IPS-11a (cell line): Measurements from ENCODE around the gene DNPH1.

Experiments
- H3K4me3 ChIP-seq: one replicate; pipeline ENCODE4 v1.5.1; 2013; ENCODE audit warnings: low read depth, low read length, control low read depth

DNPH1 gene

DNA sequence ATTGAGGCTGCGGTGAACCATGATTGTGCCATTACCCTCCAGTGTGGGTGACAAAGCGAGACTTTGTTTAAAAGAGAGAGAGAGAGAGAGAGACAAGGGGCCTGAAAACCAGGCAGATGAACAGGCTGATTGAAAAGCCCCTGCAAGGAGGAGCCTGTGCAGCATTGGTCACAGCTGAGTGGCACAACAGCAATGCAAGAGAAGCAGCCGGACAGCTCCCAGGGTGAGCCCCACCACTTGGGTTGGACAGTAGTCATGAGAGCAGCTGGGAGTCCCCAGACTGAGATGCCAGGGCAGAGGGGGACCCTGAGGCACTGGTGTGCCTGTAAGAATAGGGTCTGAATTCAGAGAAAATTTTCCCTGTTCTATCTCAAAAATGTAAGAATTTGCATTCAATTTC, 10.2 kb downstream of the DNPH1 start:
- no peak overlapping the region for H3K4me3 ChIP-seq

- no peak overlapping the region for H3K4me3 ChIP-seq
Observed at GRCh38 chr6:43217351-43217750, 11.9 kb downstream of the DNPH1 start.

- no peak overlapping the region for H3K4me3 ChIP-seq
Observed at GRCh38 chr6:43216200-43216599, 13.1 kb downstream of the DNPH1 start.

DNA sequence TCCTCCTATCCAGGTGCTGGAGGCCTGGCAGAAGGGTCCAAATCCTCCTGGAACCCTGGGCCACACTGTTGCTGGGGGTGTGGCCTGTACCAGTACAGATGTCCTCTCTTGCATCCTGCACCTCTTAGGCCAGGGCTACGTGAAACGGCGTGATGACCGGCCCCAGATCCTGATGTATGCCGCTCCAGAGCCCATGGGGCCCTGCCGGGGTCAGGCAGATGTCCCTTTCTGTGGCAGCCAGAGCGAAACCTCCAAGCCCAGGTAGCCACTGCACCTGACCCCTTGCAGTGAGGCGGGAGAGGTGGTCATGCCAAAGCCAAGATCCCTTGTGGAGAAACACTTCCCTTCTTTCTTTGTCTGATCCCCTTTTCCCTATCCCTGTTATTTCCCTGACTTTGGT, 14.2 kb downstream of the DNPH1 start:
- no peak overlapping the region for H3K4me3 ChIP-seq

DNA sequence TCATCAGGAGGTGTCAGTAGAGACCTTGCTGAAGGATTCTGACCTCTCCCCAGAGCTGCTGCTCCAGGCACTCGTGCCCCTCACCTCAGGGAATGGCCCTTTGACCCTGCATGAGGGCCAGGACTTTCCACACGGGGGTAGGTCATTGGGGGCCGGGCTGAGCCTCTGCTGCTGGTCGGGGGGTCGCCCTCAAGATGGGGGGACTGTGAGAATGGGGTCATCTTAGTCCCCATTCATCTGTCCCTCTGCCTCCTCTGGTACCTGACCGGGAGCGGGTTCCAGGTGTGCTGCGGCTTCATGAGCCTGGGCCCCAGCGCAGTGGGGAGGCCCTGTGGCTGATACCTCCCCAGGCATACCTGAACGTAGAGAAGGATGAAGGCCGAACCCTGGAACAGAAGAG, 15.8 kb downstream of the DNPH1 start:
- no peak overlapping the region for H3K4me3 ChIP-seq

GRCh38 chr6:43211955-43212354, 17.3 kb downstream of the DNPH1 start:
- H3K4me3 ChIP-seq, result no peak overlapping the region

- no peak overlapping the region for H3K4me3 ChIP-seq
Observed at GRCh38 chr6:43207286-43207685, 22.0 kb downstream of the DNPH1 start.

DNA sequence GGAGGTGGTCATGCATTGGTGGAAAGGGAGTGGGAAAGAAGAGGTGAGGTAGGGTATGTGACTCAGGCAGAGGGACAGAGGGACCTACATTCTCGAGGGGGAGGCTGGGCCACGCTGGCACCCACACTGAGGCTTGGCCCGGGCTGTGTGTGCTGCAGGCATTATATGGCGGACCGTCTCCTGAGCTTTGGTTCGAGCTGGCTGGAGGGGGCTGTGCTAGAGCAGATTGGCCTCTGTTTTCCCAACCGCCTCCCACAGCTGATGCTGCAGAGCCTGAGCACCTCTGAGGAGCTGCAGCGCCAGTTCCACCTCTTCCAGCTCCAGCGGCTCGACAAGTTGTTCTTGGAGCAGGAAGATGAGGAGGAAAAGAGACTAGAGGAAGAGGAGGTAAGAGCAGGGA, 23.4 kb downstream of the DNPH1 start:
- H3K4me3 ChIP-seq, result no peak overlapping the region

DNA sequence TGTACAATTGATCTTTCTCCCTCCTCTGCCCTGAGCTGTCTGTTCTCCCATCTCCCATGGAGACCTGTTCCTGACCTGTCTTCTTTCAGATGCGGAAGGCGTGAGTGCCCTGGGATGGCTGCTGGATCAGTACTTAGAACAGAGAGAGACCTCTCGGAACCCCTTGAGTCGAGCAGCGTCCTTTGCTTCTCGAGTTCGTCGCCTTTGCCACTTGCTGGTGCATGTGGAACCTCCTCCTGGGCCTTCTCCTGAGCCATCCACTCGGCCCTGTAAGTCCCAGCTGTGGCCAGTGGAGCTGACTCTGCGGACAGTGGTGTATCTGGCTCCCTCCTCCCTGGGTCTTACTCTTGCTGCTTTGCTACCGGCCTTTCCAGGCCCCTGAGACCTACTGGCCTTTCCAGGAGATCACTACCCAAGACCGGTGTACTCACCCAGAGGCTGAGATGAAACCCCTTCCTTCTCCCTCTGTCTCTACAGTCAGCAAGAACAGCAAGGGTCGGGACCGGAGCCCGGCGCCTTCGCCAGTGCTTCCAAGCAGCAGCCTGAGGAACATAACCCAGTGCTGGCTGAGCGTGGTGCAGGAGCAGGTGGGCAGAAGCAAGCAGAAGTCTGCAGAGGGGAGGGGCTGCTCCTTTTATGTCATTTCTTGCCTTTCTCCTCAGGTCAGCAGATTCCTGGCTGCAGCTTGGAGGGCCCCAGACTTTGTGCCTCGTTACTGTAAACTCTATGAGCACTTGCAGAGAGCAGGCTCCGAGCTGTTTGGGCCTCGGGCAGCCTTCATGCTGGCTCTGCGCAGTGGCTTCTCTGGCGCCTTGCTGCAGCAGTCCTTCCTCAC, 24.8 kb downstream of the DNPH1 start:
- no peak overlapping the region for H3K4me3 ChIP-seq

DNA sequence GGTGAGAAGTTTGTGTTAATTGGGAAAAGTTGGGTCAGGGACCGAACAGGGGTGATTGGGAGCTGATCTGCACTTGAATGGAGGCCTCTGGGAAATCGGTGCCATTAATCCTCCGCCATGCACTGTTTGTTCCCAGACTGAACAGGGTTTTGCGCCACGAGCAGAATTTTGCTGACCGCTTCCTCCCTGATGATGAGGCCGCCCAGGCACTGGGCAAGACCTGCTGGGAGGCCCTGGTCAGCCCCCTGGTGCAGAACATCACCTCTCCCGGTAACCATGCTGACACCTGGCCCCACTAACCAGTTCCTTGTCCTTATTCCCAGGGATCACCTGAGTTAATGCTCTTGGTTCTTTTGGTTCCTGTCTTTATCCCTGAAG, 25.6 kb downstream of the DNPH1 start:
- no peak overlapping the region for H3K4me3 ChIP-seq

DNA sequence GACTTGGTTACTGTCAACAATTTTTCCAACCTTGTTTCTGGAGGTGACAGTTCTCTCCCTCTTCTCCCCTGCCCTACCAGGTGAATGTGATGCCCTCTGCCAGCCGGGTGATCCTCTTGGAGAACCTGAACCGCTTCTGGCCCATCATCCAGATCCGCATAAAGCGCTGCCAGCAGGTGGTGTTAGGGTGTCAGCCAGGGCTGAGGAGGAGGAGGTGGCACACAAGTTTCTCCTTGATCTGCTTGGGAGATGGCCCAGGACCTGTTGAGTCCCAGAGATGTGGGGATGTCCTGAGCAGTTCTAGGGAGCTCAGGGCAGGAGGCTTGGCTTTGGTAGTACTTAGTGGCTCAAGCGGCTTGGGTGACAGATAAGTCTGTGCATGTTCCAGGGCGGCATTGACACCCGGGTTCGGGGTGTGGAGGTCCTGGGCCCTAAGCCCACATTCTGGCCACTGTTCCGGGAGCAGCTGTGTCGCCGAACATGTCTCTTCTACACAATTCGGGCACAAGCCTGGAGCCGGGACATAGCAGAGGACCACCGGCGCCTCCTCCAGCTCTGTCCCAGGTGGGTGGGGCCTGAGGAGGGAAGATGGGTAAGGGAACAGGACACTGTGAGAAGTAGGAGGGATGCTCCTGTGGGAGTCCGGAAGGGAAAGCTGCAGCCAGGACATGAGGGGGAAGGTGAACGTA, 26.1 kb downstream of the DNPH1 start:
- H3K4me3 ChIP-seq, result no peak overlapping the region

DNA sequence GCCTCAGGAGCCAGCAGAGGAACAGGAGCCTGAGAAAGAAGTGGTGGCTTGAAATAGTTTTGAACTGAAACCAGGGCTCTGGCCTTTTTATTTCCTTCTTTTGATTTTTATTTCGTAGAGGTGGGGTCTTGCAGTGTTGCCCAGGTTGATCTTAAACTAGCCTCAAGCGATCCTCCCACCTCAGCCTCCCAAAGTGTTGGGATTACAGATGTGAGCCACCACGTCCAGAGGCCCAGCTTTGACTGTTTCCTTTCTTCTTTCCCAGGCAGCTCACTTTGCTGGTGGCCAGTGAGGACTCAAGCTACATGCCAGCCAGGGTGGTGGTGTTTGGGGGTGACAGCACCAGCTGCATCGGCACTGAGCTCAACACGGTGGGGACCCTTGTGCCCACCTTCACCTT, 26.8 kb downstream of the DNPH1 start:
- H3K4me3 ChIP-seq, result no peak overlapping the region

GRCh38 chr6:43200541-43200940, 28.7 kb downstream of the DNPH1 start:
- no peak overlapping the region for H3K4me3 ChIP-seq

- H3K4me3 ChIP-seq, result no peak overlapping the region
Observed at GRCh38 chr6:43199912-43200311, 29.4 kb downstream of the DNPH1 start.

DNA sequence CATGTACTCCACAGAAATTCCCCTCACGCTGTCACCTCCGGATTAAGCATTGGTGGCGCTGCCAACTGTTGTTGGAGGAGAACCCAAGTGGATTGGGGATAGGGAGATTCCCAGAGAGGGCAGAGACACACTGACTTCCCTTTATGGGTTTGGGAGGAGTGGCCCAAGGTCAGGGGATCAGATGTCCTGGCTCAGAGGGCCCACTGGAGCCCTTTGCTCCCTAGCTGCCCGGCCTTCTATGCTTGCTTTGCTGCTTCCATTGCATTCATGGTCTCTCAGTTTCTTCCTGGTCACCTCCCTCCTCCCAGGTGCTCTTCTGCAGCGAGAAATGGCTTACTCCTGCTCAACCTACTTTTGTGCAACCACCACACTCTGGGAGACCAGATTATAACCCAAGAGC, 32.9 kb downstream of the DNPH1 start:
- H3K4me3 ChIP-seq, result no peak overlapping the region

DNA sequence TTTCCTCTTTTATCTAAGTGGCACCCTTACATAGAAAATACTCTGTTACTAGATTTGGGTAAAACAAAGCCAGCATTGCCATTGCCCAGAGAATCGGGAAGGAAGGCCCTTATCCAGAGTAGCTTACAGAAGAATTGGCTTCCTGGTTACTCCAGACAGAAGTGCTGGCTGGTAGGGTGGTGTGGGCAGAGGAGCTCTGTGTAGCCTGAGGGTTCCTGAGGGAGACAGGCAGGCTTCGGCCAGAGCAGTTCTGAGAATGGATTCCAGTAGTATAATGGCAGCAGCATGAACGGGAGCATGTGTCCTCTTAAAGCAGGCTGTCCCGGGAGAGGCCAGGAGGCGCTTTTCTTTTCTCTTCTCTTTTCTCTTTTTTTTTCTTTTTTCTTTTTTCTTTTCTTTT, 35.4 kb downstream of the DNPH1 start:
- H3K4me3 ChIP-seq, result no peak overlapping the region

DNA sequence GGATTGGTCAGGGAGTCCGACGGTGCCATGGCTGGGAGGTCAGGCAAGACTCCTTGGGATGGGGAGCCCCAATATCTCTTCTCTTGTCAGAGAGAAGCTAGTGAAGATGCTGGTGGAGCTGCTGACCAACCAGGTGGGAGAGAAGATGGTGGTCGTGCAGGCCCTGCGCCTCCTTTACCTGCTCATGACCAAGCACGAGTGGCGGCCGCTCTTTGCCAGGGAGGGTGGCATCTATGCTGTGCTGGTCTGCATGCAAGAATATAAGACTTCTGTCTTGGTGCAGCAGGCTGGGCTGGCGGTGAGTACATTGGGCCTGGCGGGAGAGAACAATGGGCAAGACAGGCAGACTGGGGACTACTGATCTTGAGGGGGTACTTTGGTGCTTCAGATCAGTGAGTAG, 36.4 kb downstream of the DNPH1 start:
- H3K4me3 ChIP-seq, result no peak overlapping the region

DNA sequence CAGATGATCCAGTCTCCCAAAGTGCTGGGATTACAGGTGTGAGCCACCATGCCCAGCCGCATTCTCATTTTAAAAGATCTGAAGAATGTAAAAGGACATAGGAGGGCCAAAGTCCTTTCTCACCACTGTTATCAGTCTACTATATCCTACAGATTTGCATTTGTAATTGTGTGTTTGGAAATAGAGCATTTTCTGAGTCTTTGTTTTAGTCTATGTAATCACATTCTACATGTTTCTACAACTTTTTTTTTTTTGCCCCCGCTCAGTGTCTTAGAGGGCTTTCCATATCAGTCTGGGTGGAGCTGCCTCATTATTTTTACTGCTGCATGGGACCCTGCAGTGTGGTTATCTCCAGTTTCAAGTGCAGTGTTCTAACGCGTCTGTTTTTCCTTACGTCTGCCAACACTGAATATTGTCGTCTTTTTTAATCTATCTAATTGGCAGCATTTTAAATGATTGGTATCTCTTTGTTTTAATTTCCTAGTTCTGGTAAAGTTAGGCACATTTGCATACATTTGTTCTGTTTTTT, 39.4 kb downstream of the DNPH1 start:
- no peak overlapping the region for H3K4me3 ChIP-seq

DNA sequence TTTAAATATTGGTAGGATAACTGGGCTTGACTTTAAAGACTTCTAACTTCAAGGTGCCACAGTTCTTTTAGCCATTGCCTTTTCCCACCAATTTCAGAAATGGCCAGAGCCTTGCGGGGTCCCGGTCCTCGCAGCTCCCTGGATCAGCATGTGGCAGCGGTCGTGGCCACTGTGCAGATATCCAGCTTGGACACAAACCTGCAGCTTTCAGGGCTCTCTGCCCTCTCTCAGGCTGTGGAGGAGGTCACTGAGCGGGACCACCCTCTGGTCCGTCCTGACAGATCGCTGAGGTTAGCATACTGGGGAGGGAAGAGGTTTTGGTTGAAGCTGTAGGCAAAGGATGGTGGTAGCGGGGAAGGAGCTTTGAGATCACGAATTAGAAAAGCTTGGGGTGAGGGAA, 40.9 kb downstream of the DNPH1 start:
- H3K4me3 ChIP-seq, result no peak overlapping the region

DNA sequence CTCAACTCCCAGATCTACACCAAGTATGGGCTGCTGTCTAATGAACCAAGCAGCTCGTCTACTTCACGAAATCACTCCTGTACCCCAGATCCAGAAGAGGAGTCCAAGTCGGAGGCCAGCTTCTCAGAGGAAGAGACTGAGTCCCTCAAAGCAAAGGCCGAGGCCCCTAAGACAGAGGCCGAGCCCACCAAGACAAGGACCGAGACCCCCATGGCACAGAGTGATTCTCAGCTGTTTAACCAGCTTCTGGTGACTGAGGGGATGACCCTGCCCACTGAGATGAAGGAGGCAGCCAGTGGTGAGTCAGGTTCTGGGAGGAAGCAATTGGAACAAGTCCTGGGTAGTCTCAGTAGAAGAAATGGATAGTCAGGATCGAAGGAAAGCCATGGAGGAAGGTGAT, 41.5 kb downstream of the DNPH1 start:
- no peak overlapping the region for H3K4me3 ChIP-seq

DNA sequence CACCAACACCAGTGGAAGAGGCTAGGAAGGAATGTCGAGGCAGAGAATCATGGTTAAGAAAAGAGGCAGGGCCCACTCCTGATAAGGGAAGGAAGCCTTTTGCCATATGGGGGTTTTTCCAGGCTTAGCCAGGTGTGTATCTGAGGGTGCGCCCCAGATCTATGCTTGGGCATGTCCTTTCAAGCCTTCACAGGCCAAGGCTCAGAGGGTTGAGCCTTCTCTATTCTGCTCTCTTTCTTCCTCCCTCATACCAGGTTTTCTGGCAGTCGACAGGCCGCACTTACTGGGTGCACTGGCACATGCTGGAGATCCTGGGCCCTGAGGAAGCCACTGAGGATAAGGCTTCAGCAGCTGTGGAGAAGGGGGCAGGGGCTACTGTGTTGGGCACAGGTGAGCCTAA, 42.6 kb downstream of the DNPH1 start:
- no peak overlapping the region for H3K4me3 ChIP-seq

DNA sequence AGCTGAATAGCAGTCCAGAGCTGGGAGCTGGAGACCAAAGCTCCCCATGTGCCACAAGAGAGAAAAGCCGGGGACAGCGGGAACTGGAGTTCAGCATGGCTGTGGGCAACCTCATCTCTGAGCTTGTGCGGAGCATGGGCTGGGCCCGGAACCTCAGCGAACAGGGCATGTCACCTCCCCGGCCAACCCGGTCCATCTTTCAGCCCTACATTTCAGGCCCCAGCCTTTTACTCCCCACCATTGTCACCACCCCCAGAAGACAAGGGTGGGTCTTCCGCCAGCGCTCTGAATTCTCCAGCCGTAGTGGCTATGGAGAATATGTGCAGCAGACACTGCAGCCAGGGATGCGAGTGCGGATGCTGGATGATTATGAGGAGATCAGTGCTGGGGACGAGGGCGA, 43.3 kb downstream of the DNPH1 start:
- no peak overlapping the region for H3K4me3 ChIP-seq
